T-helper 2 cell (primary cell): Measurements from ENCODE around the gene ADAMTS10.
"Not testable (repeated sequence)": the region's sequence is repeated elsewhere in the genome, so short reads cannot be mapped to it uniquely, and the experiment has no call there.

Experiments used
- DNase-seq, 5 experiments: peaks; one replicate each; pipeline versions ENCODE4 v3.0.0 to v3.0.0-alpha.2; 2012 to 2022

Gene ADAMTS10

GRCh38 chr19:8558325-8558724 lies 52.2 kb downstream of the ADAMTS10 start:
- no peak for DNase-seq

- DNase-seq: no peak
These were observed 52.8 kb downstream of the ADAMTS10 start for GRCh38 chr19:8557642-8558238.

GRCh38 chr19:8553729-8554128 lies 56.8 kb downstream of the ADAMTS10 start:
- DNase-seq: not testable (repeated sequence)

DNA sequence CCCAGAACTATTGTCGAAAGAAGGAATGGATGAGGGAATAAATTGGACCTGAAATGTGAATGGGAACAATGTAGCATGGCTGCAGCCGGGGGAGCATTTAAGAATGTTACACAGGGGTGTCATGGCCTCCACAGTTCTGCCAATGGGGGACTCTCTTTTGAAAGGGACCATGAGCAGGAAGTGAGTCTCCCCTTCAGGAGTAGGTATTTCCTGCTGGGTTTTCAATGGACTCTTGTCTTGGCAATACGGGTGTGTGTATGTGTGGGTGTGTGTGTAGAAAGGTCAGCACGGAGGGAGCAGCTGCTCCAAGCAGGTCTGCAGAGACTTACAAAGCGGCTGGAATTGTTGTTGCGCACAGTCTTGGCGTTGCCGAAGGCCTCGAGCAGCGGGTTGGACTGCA lies 57.7 kb downstream of the ADAMTS10 start:
- DNase-seq: no peak

DNA sequence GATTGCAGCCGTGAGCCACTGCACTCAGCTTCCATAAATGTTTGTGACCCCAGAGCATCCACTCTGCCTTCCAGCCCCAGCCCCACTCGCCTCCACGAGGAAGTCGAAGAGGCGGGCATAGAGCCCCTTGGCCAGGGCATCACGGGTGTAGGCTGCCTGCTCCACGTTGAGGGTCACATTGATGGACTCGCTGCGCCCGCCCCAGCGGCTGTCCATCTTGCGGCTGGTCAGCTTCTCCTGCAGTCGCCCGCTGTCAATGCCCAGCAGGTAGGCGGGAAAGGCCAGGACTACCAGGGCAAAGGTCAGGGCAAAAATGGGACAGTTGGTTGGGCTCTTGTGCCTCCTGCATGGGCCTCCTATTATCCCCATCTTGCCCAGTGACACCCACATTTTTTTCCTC lies 60.4 kb downstream of the ADAMTS10 start:
- no peak for DNase-seq

- DNase-seq: no peak
These were observed 64.8 kb downstream of the ADAMTS10 start for GRCh38 chr19:8545743-8546142.

GRCh38 chr19:8544168-8544567 lies 66.3 kb downstream of the ADAMTS10 start:
- no peak for DNase-seq

DNA sequence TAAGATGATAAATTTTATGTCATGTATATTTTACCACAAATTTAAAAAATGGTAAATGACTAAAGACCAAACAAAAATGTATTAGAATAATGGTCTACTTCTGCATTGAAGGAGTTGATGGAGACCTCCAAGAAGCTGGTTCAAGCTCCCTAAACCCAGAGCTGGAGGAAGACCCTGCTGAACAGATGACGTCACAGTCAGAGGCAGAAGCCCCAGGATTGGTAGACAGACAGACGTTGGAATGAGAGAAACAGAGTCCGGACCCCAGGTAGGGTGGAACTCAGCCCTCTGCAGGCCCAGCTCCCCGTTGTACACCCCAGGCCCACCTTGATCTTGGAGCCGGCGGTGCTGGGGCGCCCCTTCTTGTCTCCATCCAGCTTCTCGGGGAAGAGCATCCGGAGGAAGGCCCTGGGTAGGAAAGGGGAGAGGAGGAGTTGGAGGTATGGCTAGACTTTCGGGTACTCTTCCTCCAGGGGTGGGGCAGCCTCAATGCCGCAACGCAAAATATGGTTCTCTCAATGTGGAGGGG lies 70.8 kb downstream of the ADAMTS10 start:
- no peak for DNase-seq

GRCh38 chr19:8537099-8537498 lies 73.4 kb downstream of the ADAMTS10 start:
- DNase-seq: no peak

DNA sequence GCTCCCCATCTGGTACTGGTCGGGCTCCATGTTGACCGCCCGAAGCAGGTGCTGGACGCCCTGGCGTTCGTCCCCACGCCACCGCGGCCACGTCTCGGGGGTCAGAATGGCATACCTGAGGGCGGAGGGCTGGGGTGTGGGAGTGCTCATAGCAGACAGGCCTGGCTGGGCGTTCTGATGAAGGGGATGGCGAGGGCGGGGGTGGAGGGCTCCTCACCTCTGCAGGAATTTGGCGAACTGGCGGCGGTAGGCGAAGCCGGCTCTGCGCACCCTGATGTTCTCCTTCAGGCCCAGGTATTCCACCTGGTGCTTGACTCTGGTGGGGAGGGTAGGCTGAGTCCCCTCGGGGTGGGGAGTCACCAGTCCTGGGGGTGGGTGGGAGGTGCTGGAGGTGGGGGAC lies 74.2 kb downstream of the ADAMTS10 start:
- no peak for DNase-seq

- no peak for DNase-seq
These were observed 78.3 kb downstream of the ADAMTS10 start for GRCh38 chr19:8532225-8532624.

DNA sequence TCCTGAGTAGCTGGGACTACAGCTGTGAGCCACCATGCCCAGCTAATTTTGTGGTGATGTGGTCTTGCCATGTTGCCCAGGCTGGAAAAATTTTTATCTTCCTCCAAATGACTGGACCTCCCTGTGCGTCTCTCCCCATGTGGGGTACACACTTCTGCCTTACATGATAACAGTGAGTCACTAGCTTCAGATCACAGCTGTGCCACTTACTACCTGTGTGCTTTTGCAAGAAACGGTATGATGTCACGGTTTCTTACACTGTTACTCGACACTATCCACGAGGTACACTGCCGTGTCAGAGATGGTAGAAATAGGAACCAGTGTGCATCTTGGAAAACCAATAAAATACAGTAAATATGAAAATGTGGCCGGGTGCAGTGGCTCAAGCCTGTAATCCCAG lies 79.0 kb downstream of the ADAMTS10 start:
- DNase-seq: no peak
